Measurements from ENCODE around the gene ELP4.

The ELP4 gene

DNA sequence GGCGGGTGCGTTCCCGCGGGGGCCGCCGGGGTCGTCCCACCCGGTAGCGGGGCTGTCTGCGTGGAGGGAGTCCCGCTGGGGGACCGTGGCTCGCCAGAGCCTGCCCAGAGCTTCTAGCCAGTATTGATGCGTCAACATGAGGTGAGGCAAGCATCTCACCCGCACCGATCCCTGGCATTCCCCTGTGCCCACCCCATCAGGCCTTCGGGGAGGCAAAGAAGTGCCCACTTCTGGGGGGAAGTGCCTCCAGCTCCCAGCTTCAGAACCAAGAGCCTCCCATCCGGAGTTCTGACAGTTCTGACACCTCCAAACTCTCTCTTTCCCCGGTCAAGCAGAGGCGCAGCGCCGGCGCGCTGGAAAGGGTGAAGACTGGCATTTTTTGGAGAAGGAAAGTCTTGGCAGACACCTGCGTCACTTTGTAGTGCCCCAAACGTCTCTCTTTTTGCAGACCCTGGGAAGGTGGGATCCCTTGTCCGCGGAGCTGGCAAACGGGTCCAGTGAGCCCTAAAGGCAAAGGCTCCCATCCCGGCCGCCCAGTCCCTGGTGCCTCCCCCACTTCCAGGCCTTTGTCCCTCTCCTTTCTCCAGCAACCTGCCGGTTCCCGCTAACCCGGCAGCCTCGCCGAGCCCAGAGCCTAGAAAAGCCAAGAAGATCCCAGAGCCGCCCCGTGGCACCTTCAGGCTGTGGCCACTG lies 304.8 kb downstream of the ELP4 start:
- DNase-seq: no peak

DNA sequence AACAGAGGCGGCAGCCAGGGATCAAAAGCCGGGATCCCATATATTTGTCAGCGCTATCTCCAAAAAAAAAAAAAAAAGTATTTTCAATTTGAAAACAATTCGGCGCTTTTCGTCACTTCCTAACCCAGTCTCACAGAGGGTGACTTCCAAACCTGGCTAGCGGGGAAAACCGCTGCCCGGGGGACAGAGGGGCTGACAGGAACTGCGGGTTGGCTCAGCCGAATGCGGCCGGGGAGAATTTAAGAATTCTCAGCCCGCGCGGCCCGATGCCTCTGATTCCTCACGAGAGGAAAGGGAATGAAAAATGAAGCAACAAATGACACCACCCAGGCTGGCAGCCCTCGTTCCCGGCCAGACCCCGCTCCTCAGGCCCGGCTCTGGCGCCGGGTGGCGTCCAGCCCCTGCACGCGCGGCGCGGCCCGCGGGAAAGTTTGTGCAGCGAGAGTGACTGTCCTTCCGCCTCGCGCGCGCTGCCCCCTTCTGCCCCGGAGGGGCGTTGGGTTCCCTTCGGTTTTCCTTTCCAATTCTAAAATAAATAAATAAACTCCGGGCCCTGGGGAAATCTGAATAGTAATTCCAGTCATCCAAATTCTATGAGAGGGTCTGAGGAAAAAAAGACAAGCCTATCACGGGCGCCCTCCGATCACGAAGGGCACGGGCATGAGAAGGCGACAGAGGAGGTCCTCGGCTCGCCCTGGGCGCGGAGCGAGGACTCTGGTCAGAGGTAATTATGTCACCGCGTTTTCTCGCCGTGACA lies 306.3 kb downstream of the ELP4 start:
- no peak for DNase-seq

DNA sequence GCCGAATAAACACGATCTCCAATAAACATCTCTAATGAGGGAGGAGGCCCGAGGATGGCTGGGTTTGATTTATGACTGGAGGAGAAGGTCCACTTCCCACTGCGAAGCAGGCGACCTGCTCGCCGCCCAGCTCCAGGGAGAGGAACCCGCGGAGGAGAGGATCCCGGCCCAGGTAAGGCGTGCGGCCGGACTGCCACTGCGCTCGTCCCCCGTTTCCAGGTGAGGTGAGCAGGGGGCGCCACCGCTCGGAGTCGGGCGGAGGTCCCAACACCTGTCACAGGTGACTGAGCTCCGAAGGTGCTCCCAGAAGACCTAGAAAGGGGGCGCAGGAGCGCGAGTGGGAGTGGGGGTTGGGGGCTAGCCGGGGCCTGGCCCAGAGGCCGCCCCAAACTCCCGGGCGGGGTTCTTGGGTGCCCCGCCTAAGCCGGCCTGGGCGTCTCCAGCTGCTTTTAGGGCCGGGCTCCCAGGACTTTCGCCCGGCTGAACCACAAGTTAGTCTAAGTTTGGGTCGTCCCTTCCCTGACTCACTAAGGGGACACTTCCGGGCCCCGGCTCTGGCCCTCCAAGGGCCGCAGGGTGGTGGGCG lies 307.0 kb downstream of the ELP4 start:
- no peak for DNase-seq

DNA sequence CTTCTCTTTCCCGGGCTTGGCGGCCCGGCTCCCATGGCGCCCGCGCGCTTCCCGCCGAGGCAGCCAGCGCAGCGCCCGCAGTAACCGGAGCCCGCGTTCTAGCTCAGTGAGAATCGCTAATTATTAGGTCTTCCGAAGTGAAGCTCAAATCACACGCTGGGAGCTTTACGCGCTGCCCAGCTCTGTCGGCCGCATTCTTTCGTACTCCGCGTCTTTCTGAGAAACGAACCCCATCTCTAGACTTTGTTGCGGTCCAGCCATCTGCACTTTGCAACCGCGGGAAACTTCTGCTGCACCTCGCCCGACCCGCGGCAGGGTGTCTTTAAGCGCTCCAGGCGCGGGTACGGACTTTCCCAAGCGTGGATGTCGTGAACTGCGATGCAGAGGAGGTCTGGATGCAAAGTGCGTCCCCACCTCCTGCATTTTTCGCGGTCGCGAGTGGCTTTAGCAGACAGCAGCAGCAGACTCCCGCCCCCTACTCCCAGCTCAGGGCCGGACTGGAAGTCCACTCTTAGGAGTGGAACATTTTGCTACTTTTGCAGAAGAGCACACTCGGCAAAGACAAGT lies 307.6 kb downstream of the ELP4 start:
- no peak for DNase-seq

DNA sequence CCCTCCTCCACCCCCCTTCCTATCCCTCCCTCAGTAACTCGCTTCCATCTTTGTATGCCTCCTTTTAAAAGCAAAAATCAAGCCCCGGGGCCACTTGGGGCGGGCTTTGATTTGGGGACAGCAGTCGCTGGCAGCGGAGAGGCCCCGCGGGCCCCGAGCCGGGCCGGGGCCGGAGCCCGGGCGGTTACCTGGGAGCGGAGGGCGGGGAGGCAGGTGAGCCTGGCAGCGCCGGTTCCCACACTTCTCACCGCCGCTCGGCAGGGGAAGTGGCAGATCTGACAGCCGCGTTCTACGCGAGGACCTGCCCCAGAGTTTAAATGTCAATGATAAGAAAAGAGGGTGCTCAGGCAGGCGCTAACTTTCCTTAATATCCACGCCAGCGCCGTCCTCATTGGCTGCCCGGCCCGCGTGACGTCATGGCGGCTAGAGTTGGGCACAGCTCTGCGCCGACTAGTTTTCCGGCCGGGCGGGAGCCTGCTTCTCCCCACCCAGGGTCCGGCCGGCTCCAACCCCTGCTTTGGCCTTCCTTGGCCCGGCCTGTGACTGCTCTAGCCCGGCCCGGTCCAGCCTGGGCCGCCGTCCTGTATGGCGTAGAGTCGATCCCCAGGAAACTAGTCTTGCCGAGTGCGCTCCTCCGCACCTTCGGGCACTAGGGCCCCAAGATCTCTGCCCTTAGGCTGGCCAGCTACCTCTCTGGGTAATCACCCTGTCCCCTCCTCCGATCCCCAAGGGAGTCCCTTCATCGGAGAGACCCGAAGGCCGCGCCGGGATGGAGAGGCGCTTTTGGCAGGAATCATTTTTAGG lies 308.3 kb downstream of the ELP4 start:
- DNase-seq: no peak

DNA sequence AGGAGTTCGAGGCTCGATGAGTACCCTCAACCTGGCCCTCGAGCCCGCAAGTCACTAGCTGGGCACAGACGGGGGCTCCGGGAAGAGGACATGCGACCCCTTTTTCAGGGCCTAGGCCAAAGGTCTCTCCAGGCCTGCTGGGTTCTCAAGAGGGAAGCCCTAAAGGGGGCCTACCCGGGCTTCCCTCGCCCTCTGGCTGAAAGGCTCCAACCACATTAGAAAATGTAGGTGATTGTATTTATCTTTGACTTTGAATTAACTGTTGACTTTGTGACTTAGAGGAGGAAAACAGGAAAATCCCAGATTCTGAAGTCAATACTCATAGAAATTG lies 308.8 kb downstream of the ELP4 start:
- no peak for DNase-seq

DNA sequence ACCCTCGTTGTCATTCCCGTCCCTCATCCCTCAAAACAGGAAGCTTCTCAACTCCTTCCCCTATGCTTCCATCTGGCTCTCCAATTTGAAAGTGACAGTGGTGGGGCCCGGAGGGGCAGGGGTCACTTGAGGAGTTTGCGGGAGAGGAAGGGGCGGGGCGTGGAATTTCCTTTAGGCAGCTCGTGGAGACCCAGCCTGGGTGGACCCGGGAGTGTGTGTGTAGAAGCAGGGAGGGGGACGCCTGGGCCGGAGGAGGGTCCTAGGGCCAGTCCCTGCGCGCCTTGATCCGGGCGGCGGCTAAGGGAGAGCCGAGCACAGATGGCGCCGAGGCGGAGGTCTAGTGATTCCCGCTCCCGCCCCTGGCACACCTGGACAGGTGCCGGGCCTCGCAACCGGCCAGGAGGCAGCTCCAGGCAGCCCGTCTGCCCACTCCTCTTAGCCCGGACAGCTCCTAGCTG lies 309.3 kb downstream of the ELP4 start:
- DNase-seq: no peak

DNA sequence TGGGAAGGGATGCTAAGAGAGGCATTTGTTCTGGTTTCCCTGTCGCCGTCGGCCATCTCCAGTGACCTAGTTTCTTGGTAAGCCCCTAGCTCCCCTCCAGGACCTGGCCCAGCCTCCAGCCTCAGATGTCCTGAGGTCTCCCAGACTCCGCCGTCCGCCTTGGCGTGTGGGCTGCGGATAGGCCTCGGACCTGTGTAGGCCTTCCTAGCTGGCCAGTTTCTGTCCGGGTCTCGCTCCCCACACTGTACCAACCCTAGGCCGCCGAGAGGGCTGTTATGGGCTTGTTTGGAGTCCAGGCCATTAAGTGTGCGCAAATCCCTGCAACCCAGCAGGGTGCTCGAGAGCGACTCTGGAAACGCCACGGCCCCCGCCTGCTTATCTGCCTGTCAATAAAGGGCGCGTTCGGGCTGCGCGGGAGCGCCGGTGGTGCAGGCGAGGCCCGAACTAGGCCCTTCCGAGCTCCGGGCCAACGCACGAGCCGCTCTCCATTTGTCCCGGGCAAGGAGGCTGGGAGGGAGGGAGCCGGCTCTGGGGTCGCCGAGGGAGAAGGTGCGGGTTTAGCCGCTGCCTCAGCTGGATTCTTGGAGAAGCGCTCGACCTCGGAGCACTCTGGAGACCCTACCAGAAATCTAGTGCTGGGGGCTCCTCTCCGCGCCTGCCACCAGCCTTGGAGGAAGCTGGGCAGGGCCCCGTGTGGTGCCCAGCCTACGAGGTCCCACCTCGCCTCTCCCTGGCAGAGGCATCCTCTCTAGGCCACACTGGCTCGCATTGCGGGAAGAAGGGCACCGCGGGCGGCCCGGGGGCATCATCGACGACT lies 310.3 kb downstream of the ELP4 start:
- no peak for DNase-seq

DNA sequence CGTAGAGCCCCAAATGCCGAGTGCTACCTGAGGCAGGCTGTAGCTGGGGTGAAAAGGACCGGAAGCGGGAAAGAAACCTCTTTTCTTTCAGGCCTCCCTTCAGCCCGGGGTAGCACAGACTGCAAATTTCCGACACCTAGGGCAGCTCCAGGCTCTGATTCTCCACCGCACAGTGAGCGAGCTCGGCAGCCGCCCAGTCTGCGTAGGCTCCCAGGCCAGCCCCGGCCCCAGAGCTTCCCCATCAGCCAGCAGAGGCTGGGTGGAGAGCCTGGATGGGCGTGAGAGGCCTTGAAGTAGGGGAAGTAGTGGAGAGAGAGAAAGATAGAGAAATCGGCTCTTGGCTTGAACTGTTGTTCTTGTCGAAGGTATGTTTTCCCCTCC lies 310.9 kb downstream of the ELP4 start:
- no peak for DNase-seq

DNA sequence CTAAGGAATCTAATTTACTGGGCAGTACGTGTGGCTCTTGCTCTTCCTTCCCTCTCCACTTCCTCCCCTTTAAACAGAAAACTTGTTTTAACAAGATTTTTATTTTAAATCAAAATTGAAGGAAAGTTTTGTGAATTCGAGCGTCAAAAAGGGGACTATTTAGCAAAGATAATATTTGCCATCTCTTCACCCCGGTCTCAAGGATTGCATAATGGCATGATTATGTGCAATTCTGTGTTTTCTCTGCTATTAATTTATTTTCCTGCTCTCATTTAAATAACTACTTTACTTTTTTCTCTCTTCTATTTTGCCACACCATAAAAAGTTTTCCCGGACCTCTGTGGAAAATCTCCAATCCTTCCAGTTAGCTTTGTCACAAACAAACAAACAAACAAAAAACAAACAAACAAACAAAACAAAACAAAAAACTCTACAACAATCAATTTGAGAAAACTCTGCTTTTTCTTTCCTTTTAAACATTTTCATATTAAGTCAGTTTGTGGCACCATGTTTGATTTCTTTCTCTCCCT lies 311.7 kb downstream of the ELP4 start:
- DNase-seq: no peak

DNA sequence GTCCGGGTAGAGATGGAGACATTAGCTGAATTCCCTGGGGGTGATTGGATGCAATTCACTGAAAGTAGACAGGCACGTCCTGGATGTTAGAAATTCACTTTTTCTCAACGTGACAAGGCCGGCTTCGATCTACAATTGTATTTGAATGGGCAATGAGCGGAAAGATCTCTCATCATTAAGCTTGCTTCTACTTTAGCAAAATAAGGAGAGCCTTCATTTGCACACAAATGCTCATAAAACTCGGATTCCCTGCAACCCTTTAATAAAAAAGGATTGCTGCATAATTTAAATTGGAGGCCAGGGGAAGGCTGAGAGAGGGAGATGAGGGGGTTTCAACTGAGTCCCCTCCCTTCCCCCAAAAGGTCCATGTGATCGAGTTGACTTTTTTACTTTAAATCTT lies 312.2 kb downstream of the ELP4 start:
- no peak for DNase-seq

DNA sequence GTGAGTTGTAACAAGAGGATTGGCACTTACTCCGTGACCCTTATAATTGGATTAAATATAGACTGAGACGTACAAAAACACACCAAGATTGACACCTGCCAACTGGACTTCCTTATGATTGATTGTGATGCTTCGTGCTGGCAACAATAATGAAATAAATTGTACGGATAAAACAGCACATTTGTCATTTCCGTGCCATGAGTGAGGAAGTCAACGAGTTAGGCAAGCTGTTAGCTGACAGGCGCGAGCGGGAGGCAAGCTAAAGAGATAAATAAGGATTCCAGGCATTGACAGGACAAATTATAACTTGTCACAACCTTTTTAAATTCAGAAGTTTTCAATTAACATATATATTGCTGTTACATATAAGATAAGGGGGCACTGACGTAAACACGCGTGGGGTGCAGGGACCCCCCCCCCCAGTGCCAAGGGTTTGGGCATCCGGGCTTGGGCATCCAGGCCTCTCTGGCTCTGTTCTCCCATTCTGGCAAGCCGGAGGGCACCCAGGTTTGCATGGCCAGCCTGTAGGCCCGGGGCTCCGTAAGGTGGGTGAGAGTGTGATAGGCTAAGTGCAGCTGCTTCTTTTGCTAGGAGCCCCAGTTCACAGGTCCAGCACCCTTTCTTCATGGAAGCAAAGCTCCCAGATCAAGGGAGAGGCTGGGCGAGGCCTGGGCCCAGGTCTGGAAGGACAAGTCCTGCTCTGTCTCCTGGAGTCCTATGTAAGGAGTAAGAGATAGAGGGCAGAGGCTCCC lies 312.8 kb downstream of the ELP4 start:
- no peak for DNase-seq

DNA sequence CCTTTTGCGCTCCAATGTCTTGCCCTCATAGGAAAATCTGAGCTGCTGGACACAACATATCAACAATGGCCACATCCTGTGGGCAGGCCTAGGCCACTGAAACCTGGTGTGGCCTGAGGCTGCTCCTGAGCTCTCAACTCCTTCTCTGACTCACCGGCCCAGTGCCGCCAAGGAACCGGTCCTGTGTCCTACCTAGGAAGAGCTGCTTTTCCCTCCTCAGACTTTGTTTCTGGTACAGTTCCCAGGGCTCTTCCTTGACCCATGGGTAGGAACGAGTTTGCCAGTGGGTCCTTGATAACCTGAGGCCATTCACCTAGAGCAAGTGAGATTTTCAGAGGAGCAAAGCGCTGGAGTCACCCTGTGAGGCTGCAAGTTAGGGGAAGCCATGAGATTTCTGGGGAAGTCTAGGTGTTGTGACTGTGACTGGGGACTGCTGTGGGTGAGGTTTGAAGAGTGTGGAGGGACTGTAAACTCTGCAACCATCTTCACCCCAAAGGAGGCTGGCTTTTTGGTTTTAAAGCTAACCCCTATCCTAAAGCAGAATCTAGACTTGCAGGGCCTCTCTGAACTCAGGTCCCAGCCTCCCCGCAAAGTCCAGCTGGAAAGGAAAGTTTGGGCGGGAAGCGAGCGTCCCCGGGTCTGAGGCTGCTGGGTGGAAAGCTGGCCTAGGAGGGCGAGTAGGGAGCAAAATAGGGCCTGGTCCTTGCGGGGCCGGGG lies 313.5 kb downstream of the ELP4 start:
- DNase-seq: no peak

DNA sequence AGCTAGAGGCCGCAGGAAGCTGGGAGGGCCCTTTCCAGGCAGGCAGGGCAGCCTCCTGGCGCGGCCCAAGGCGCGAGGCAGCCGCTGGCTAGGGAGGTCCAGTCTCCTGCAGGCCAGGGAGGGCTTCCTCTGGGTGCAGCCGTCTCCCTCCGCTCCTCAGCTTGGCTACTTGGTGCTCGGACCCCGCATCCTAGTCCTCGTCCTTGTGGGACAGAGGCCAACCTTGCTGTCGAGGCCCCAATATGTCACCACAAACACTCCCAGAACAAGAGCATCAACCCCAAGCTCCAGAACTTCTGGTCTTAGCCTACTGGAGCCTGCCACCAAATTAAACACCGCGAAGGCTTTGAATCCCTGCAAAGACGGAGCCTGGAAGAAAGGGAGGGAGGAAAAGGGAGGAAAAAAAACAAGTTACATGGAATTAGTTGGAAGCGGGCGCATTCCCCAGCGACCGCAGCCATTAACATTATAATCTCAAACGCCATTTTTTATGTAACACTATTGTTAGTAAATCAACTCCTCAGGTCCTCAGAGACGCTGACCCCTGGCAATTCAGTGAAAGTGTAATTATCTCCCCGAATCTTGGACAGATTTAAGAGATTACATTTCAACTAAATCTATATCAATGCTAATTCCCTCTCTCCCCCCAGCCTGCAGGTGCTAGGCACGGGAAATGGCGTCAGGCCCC lies 314.2 kb downstream of the ELP4 start:
- no peak for DNase-seq

DNA sequence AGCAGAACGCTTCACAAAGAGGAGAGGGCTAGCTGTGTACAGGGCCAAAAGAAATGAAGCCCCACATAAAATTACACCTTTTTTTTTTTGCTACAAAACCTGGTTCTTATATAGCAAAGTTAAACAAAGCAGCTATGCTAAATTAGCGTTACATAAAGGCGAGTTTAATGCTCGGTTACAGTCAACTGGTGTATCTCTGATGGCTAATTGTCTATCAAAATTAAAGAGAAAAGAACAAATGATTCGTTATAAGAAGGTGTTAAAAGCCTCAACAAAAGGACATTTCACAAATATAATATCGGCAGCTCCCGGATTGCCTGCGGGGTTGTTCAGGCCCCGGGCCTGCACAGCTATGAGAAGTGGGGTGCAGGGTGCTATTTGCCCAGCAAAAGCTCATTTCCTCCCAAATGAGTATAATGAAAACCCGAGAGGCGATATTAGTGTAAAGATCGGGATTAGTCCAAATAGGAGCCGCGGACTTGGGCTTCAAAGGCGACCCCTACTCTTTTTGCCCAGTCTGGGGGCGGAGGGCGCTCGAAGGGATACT lies 314.8 kb downstream of the ELP4 start:
- no peak for DNase-seq

DNA sequence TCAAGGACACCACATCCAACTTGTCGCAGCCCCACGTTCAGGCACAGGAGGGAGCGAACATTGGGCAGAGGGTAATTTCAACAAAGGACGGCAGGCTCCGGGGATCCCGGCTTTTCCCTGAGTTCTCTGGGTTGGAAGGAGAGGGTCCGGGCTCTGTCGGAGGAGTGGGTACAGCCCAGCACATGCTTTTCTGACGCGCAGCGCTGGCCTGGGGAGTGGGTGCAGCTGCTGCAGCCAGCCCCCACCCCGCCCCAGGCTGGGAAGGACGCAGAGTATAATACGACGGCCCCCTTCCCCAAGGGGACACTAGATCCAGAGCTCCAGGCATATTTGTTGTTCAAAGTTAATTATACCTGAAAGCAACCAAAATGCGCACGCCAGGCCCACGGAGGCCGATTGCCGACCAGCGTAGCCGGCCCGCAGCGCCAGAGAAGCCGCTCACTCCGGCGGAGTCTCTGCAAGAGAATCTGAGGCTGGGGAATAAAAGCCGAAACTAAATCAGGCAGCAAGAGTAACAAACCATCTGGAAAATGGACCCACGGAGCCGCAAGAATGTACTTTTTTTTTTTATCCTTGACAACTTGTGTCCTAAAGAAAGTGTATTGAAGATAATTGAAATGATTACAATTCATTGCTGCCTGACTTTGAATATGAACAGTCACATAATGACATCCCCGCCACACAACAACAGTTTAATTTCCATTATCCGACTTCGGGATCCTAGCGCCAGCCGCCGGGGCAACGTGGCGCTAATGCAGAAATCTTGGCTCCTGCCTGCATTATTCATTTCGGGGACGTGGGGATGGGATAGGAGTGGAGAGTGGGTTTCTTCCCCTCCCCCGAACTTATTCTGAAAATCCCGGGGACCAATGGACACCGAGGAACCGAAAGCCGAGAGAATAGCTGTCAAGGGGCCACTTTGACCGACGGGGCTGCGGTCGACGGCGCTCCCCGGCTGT lies 315.6 kb downstream of the ELP4 start:
- no peak for DNase-seq

DNA sequence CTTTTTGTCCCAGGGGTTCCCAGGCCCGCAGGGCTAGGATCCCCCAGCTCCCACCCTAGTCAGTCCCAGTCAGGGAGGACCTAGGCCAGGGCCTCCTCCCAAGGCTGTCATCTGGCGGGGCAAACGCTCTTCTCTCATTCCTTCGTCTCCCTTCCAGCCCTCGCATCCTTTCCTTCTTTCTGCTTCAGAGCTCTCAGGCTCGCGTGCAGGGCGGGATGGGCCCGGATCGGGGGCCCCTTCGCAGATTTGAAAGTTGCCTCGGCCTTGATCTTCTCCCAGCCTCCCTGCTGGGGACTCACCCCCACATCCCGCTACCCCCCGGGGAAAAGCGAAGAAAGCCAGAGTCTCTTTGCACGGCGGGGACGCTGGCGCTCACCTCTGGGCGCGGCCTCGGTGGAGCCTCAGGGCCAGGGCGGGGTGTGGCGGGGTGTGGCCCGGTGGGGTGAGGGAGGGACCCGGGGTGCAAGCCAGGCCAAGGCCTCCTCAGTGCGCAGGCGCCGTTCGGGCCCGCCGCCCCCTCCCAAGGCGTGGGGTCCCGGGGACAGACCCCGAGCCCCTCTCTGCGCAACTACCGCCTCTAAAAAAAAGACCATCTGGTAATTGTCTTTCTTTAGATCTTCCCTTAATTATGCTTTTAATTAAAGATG lies 316.4 kb downstream of the ELP4 start:
- DNase-seq: no peak

All from activated gamma-delta T cell treated with Interleukin-2 at 50 U/mL for 16 hours (primary cell).